H1 (cell line): Measurements from ENCODE around the gene WSCD2. TPM values are rescaled to one million over a fixed set of nuclear protein-coding genes. Genes with fewer than 3 reads are reported as not detected.

Experiments
- CTCF ChIA-PET: fragments of 300-600 bp; sonication (Branson Sonifier 250); formaldehyde crosslinking; loops from one replicate; lab custom pipeline; 2021; ENCODE audit not compliant: partially characterized antibody; lab: Charles Lee
- POLR2A ChIA-PET: fragments of 300-600 bp; sonication (Branson Sonifier 250); formaldehyde crosslinking; loops from one replicate; lab custom pipeline; 2021; ENCODE audit warnings: inconsistent platforms; ENCODE audit not compliant: partially characterized antibody; lab: Charles Lee
- DNase-seq, 2 experiments: peaks; one replicate each; pipeline versions ENCODE4 v3.0.0 to v3.0.0-alpha.2; 2010 to 2022; ENCODE audit warnings: low spot score in 2 of 2, low read depth in 1 of 2, mixed read lengths in 1 of 2
- FAIRE-seq: peaks from 2 replicates; lab custom pipeline; 2011; peaks lifted over from hg19 to GRCh38; lab: Jason Lieb, UNC
- H2AFZ ChIP-seq: 2 replicates; pipeline ENCODE4 v1.8.1; 2012; ENCODE audit warnings: low read length, inconsistent platforms
- H2AK5ac ChIP-seq: 2 replicates; pipeline ENCODE4 v1.6.1; 2013; ENCODE audit warnings: low read depth, low read length
- H2BK120ac ChIP-seq: replicated peaks from 2 replicates; pipeline ENCODE3; 2013; ENCODE audit warnings: low read depth, low read length, inconsistent platforms
- H2BK12ac ChIP-seq: 2 replicates; pipeline ENCODE4 v1.6.1; 2013; ENCODE audit warnings: low read depth, low read length
- H2BK15ac ChIP-seq: 2 replicates; pipeline ENCODE4 v1.6.1; 2013; ENCODE audit warnings: low read length
- H2BK20ac ChIP-seq: 2 replicates; pipeline ENCODE4 v1.6.1; 2013; ENCODE audit warnings: low read length
- H2BK5ac ChIP-seq: 2 replicates; pipeline ENCODE4 v1.6.1; 2013; ENCODE audit warnings: low read depth, low read length
- H3K14ac ChIP-seq: 2 replicates; pipeline ENCODE4 v1.6.1; 2013; ENCODE audit warnings: inconsistent platforms; ENCODE audit not compliant: insufficient read length
- H3K18ac ChIP-seq: 2 replicates; pipeline ENCODE4 v1.6.1; 2013; ENCODE audit warnings: low read length; ENCODE audit errors: extremely low read depth
- H3K23ac ChIP-seq: 2 replicates; pipeline ENCODE4 v1.6.1; 2013; ENCODE audit warnings: inconsistent platforms; ENCODE audit not compliant: insufficient read length
- H3K23me2 ChIP-seq: 2 replicates; pipeline ENCODE4 v1.6.1; 2013; ENCODE audit warnings: low read depth, low read length
- H3K27ac ChIP-seq: 2 replicates; pipeline ENCODE4 v1.6.1; 2011; ENCODE audit warnings: low read depth, low read length, inconsistent platforms
- H3K27me3 ChIP-seq, 4 experiments: replicated peaks in 1 of 4; 1 replicate in 1 of 4; 2 replicates in 3 of 4; pipeline versions ENCODE4 v1.6.1 to v1.8.1; 2011 to 2013; ENCODE audit warnings: low read length in 3 of 4, mild to moderate bottlenecking in 3 of 4, inconsistent platforms in 2 of 4, mixed read lengths in 2 of 4, moderate library complexity in 1 of 4; ENCODE audit not compliant: control insufficient read depth in 3 of 4, insufficient read depth in 3 of 4; ENCODE audit errors: extremely low read depth in 1 of 4
- H3K36me3 ChIP-seq, 4 experiments: 2 replicates each; pipeline versions ENCODE4 v1.6.1 to v1.8.1; 2011 to 2013; ENCODE audit warnings: mild to moderate bottlenecking in 4 of 4, low read length in 3 of 4, moderate library complexity in 2 of 4, control low read depth in 1 of 4, inconsistent platforms in 1 of 4; ENCODE audit not compliant: insufficient read depth in 4 of 4, control insufficient read depth in 2 of 4
- H3K4ac ChIP-seq: replicated peaks from 2 replicates; pipeline ENCODE3; 2013; ENCODE audit warnings: low read length, low read depth, mixed read lengths, inconsistent platforms; ENCODE audit not compliant: insufficient read length
- H3K4me1 ChIP-seq, 4 experiments: replicated peaks in 1 of 4; 1 replicate in 1 of 4; 2 replicates in 3 of 4; pipeline versions ENCODE4 v1.6.1 to v1.8.1; 2011 to 2013; ENCODE audit warnings: low read length in 3 of 4, inconsistent platforms in 2 of 4, mixed read lengths in 1 of 4; ENCODE audit not compliant: insufficient read depth in 4 of 4, control insufficient read depth in 3 of 4
- H3K4me2 ChIP-seq, 2 experiments: 2 replicates each; pipeline versions ENCODE4 v1.6.1 to v1.8.1; 2011 to 2013; ENCODE audit warnings: low read depth in 2 of 2, low read length in 2 of 2, control low read depth in 1 of 2, inconsistent platforms in 1 of 2, mild to moderate bottlenecking in 1 of 2; ENCODE audit not compliant: insufficient read depth in 1 of 2
- H3K4me3 ChIP-seq, 4 experiments: fragments of 200-600, 300-600 bp in 1 of 4; sonication (generic), shearing (Covaris generic), sonication (Bioruptor Twin) in 1 of 4; 2 replicates each; pipeline versions ENCODE4 v1.5.1 to v1.8.1; 2011 to 2016; ENCODE audit warnings: low read length in 4 of 4, low read depth in 3 of 4, control low read depth in 2 of 4, inconsistent platforms in 2 of 4, mild to moderate bottlenecking in 2 of 4, mixed read lengths in 1 of 4, moderate library complexity in 1 of 4; ENCODE audit not compliant: insufficient read depth in 2 of 4; ENCODE audit errors: extremely low read depth in 1 of 4
- H3K56ac ChIP-seq: replicated peaks from 2 replicates; pipeline ENCODE3; 2013; ENCODE audit warnings: low read depth, mild to moderate bottlenecking, mixed read lengths, low read length, inconsistent platforms; ENCODE audit not compliant: insufficient read length
- H3K79me1 ChIP-seq: 2 replicates; pipeline ENCODE4 v1.6.1; 2013; ENCODE audit warnings: low read depth, low read length, control low read depth
- H3K79me2 ChIP-seq, 2 experiments: 2 replicates each; pipeline versions ENCODE4 v1.6.1 to v1.8.1; 2012 to 2013; ENCODE audit warnings: low read length in 2 of 2, mild to moderate bottlenecking in 2 of 2, inconsistent platforms in 1 of 2; ENCODE audit not compliant: insufficient read depth in 2 of 2, control insufficient read depth in 1 of 2
- H3K9ac ChIP-seq, 4 experiments: replicated peaks in 1 of 4; 1 replicate in 1 of 4; 2 replicates in 3 of 4; pipeline versions ENCODE4 v1.6.1 to v1.8.1; 2011 to 2013; ENCODE audit warnings: low read depth in 3 of 4, low read length in 3 of 4, control low read depth in 2 of 4, mild to moderate bottlenecking in 2 of 4, moderate library complexity in 2 of 4, inconsistent platforms in 1 of 4; ENCODE audit errors: extremely low read depth in 1 of 4
- H3K9me3 ChIP-seq, 2 experiments: 2 replicates each; pipeline versions ENCODE4 v1.6.1 to v1.8.1; 2012 to 2013; ENCODE audit warnings: mild to moderate bottlenecking in 2 of 2, moderate library complexity in 2 of 2, control low read depth in 1 of 2, inconsistent platforms in 1 of 2, low read depth in 1 of 2, low read length in 1 of 2, mixed read lengths in 1 of 2; ENCODE audit not compliant: insufficient read depth in 2 of 2
- H4K20me1 ChIP-seq, 2 experiments: replicated peaks in 1 of 2; 2 replicates each; pipeline versions ENCODE3 to v1.8.1; 2011 to 2013; ENCODE audit warnings: inconsistent platforms in 2 of 2, low read length in 2 of 2, mild to moderate bottlenecking in 1 of 2; ENCODE audit not compliant: insufficient read depth in 2 of 2, control insufficient read depth in 1 of 2
- H4K5ac ChIP-seq: 2 replicates; pipeline ENCODE4 v1.6.1; 2013; ENCODE audit warnings: low read length, low read depth, mixed read lengths, inconsistent platforms; ENCODE audit not compliant: insufficient read length
- H4K8ac ChIP-seq: 2 replicates; pipeline ENCODE4 v1.8.0; 2013; ENCODE audit warnings: mild to moderate bottlenecking, moderate library complexity, low read length, inconsistent platforms; ENCODE audit not compliant: insufficient read depth; ENCODE audit errors: extremely low read depth
- H4K91ac ChIP-seq: replicated peaks from 2 replicates; pipeline ENCODE3; 2013; ENCODE audit warnings: low read length, mixed read lengths, inconsistent platforms; ENCODE audit not compliant: insufficient read length
- CBX5 ChIP-seq: fragments of 300-800, 300-1000 bp; sonication (generic); IDR thresholded peaks from 2 replicates; pipeline ENCODE4 v1.7.1; 2016; ENCODE audit warnings: antibody characterized with exemption, low read length, low read depth
- EZH2 ChIP-seq: fragments of 200-600 bp; sonication (generic); IDR thresholded peaks from 2 replicates; pipeline ENCODE4 v1.7.1; 2012; ENCODE audit warnings: low read depth, mild to moderate bottlenecking, moderate library complexity, low read length, inconsistent platforms; ENCODE audit not compliant: severe bottlenecking
- KDM5A ChIP-seq: fragments of 200-600 bp; IDR thresholded peaks from 2 replicates; pipeline ENCODE4 v1.7.1; 2012; ENCODE audit warnings: mild to moderate bottlenecking, low read length, inconsistent platforms, mixed read lengths
- NANOG ChIP-seq: IDR thresholded peaks from 2 replicates; pipeline ENCODE4 v1.6.1; 2011; ENCODE audit warnings: low read length, low read depth, mild to moderate bottlenecking, inconsistent platforms; ENCODE audit not compliant: insufficient read depth, poor library complexity, severe bottlenecking
- WGBS, 2 experiments: shearing (Covaris generic) in 1 of 2; methylation state at CpG; one replicate each; pipeline versions ENCODE4 v1.1.6 to v1.1.7; 2013 to 2015; ENCODE audit warnings: low lambda C conversion rate in 2 of 2, mixed read lengths in 2 of 2, inconsistent platforms in 1 of 2, low coverage in 1 of 2, missing lambda C conversion rate in 1 of 2; ENCODE audit not compliant: insufficient replicate concordance in 2 of 2, insufficient coverage in 1 of 2, insufficient read length in 1 of 2; ENCODE audit errors: extremely low coverage in 1 of 2, missing lambda C conversion rate in 1 of 2; 5-methylcytosine and 5-hydroxymethylcytosine counted together
- long read RNA-seq, 2 experiments: library from RNA in 1 of 2; library from capped mRNA in 1 of 2; stranded (forward); transcript quantifications; one replicate each; pipeline ENCODE4 v2.0.0, GENCODE V29; 2021; ENCODE audit warnings: inconsistent platforms in 1 of 2
- polyA minus RNA-seq, 3 experiments: library from RNA; depleted of rRNA, polyadenylated mRNA; stranded (reverse); fragments of >200 nt; gene quantifications; 1 replicate in 2 of 3; 2 replicates in 1 of 3; pipeline ENCODE4 v1.2.3, GENCODE V29; 2011
- polyA plus RNA-seq, 7 experiments: library from polyadenylated mRNA; depleted of rRNA in 3 of 7; stranded (reverse) in 5 of 7; unstranded in 2 of 7; fragments of >200 nt in 5 of 7; fragments of 200-250 nt in 2 of 7; gene quantifications; 1 replicate in 5 of 7; 2 replicates in 1 of 7; 4 replicates in 1 of 7; pipeline versions ENCODE4 v1.2.1 to v1.2.3, GENCODE V29; 2011 to 2013; ENCODE audit warnings: missing spikeins in 2 of 7, mixed read lengths in 2 of 7
- total RNA-seq: library from RNA; stranded (reverse); fragmentation: NEBNext Ultra II Directional; extraction: Animal tissue kit (Norgen Biotek cat#: 25700); gene quantifications from 2 replicates; pipeline ENCODE4 v1.2.1, GENCODE V29; 2021
- TF ChIP-seq, protein P1 (sequence below), 3 experiments: IDR thresholded peaks; 1 replicate in 2 of 3; 2 replicates in 1 of 3; pipeline versions ENCODE4 v1.5.1 to v1.6.1; 2011; ENCODE audit warnings: low read length in 3 of 3, mild to moderate bottlenecking in 3 of 3, inconsistent platforms in 2 of 3, low read depth in 1 of 3, moderate library complexity in 1 of 3; ENCODE audit not compliant: insufficient read depth in 1 of 3; ENCODE audit errors: control extremely low read depth in 1 of 3

Gene WSCD2
- total RNA-seq (1.7 and 2.2 TPM in 2 replicates), polyA plus RNA-seq (2011; rRNA removed) (0.99 and 1.3 TPM in 2 replicates), polyA minus RNA-seq (2011; rRNA and poly(A)+ RNA removed) (1.7 and 5.8 TPM in 2 replicates)
- 1.00 TPM for polyA plus RNA-seq (2011; cell fraction: cytosol; rRNA removed)
- 2.6 TPM for polyA plus RNA-seq (2011; cell fraction: nucleus; rRNA removed)
- 1.1 to 2.5 TPM (median 1.3 TPM) in 4 replicates for polyA plus RNA-seq (2012, experiment 1 of 2)
- 1.1 TPM for polyA plus RNA-seq (2012, experiment 2 of 2)
- polyA plus RNA-seq (2013, experiment 1 of 2): 0.73 TPM
- polyA plus RNA-seq (2013, experiment 2 of 2): 0.70 TPM
- 1.9 TPM for polyA minus RNA-seq (2011; cell fraction: cytosol; rRNA and poly(A)+ RNA removed)
- polyA minus RNA-seq (2011; cell fraction: nucleus; rRNA and poly(A)+ RNA removed): 4.1 TPM
- long read RNA-seq, experiment 1, partial matches to known transcripts: 0 of 1 reads
- long read RNA-seq, experiment 1, other reads (novel, unspliced or antisense): 1 of 1 reads
- long read RNA-seq, experiment 2, partial matches to known transcripts: 0 of 1 reads
- long read RNA-seq, experiment 2, other reads (novel, unspliced or antisense): 1 of 1 reads

DNA sequence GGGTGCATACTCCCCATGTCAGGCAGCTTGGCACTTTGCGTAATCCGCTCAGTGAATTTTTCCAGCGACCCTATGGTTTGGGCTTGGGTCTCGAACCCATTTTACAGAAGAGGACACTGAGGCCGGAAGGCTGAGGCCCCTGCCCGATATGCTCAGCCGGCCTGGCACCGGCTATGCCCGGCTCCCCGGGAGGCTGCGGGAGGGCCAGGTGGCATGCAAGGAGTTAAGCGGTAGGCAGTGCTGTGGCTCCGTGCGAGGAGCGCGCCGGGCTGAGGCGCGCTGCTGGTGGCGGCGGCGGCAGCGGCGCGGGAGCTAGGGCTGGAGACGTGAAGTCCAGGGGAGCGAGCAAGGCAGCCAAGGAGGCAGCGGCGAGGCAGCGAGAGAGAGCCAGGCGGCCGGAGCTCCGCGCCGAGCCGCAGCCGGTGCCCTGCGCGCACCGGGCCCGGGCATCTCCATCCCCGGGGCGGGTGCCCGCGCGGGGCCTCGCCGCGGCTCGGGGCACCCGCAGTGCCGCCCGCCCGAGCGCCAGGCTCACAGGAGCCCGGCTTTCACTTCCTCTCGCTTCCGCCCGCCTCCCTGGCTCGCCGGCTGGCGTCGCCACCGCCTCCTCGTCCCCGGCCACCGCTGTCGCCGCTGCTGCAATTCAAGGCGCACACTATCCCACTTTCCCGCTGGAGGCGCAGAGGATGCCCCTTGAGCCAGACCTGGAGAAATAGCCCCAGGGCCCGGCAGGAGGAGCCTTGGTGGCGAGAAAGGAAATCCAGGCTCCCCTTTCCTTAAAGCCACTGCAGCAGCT lies at the start of gene WSCD2:
Gene WSCD2, plus strand, starts transcription at position 272 of the 796 bp plus-strand sequence. CDS start 66,545 bp downstream, outside the sequence.
- ChIA-PET CTCF (interaction anchor here (0.7 to 4.2 kb wide), 31 partner anchors 8 to 366 kb away, joined by 3 to 64 read pairs (median 5); no protein-coding TSS in a partner anchor), POLR2A (interaction anchor here (1.0 to 1.2 kb wide), 3 partner anchors 8 to 12 kb away, joined by 3 to 4 read pairs (median 3); no protein-coding TSS in a partner anchor)
- H3K79me1 ChIP-seq: peaks cover 8% of the 10 kb centered on the region; the same call in 1 of the 2 replicates
- peak within 1 kb of the TSS; percentile 25 for H4K91ac ChIP-seq
- no peak within 1 kb of the TSS for H2AK5ac ChIP-seq
- H3K23ac ChIP-seq: no peak within 1 kb of the TSS
- no peaks in the 10 kb centered on the region for H3K36me3 ChIP-seq
- H3K4ac ChIP-seq: no peak within 1 kb of the TSS
- no peak within 1 kb of the TSS; the same call in 1 of the 2 replicates for H4K8ac ChIP-seq
- H2BK12ac ChIP-seq: 0 out of 2 replicates have a peak within 1 kb of the TSS, but pooled peaks have one; percentile 50
- FAIRE-seq (no peak), DNase-seq (peak; percentile 67 to 85)
- H3K23me2 ChIP-seq: peaks cover 10% of the 10 kb centered on the region; the same call in 1 of the 2 replicates
- no peak within 1 kb of the TSS for H2BK120ac ChIP-seq
- no peak within 1 kb of the TSS for H2BK20ac ChIP-seq
- WGBS, 2 experiments: 9% methylated on average over 43 of the region's 74 CpGs; no CpG with 5 or more reads in 1 of the 2 experiments
- H3K14ac ChIP-seq: no peak within 1 kb of the TSS
- peaks cover 0 to 3% of the 10 kb centered on the region in 2 experiments for H4K20me1 ChIP-seq
- H2BK15ac ChIP-seq: peak within 1 kb of the TSS; percentile 88; the same call in 1 of the 2 replicates
- no peak within 1 kb of the TSS for H3K56ac ChIP-seq
- peaks cover 0 to 14% (median 6%) of the 10 kb centered on the region in 4 experiments; a peak in 3 of 7 replicates for H3K27me3 ChIP-seq
- H2BK5ac ChIP-seq: no peak within 1 kb of the TSS
- H3K18ac ChIP-seq: no peak within 1 kb of the TSS; the same call in 1 of the 2 replicates
- H3K4me3 ChIP-seq: peak within 1 kb of the TSS; percentile 50 to 73 (median 66)
- H4K5ac ChIP-seq: no peak within 1 kb of the TSS
- no peak within 1 kb of the TSS for H3K27ac ChIP-seq
- peaks cover 0 to 19% (median 2%) of the 10 kb centered on the region in 4 experiments; a peak in 4 of 7 replicates for H3K4me1 ChIP-seq
- H2AFZ ChIP-seq: peak within 1 kb of the TSS; percentile 78
- H3K4me2 ChIP-seq: peak within 1 kb of the TSS; percentile 93 to 94
- no peaks in the 10 kb centered on the region for H3K79me2 ChIP-seq
- no peaks in the 10 kb centered on the region for H3K9me3 ChIP-seq
- 0 out of 7 replicates have a peak within 1 kb of the TSS, but pooled peaks of 1 of the 4 experiments have one; percentile 9 for H3K9ac ChIP-seq
- TF ChIP-seq KDM5A (no peak), EZH2 (no peak), NANOG (no peak), CBX5 (no peak)
- TF ChIP-seq, protein P1, sequence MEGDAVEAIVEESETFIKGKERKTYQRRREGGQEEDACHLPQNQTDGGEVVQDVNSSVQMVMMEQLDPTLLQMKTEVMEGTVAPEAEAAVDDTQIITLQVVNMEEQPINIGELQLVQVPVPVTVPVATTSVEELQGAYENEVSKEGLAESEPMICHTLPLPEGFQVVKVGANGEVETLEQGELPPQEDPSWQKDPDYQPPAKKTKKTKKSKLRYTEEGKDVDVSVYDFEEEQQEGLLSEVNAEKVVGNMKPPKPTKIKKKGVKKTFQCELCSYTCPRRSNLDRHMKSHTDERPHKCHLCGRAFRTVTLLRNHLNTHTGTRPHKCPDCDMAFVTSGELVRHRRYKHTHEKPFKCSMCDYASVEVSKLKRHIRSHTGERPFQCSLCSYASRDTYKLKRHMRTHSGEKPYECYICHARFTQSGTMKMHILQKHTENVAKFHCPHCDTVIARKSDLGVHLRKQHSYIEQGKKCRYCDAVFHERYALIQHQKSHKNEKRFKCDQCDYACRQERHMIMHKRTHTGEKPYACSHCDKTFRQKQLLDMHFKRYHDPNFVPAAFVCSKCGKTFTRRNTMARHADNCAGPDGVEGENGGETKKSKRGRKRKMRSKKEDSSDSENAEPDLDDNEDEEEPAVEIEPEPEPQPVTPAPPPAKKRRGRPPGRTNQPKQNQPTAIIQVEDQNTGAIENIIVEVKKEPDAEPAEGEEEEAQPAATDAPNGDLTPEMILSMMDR (IDR thresholded peaks at IDR 0.05; ENCODE audit: control extremely low read depth in 1 of 3, insufficient read depth in 1 of 3, low read depth in 1 of 3, low read length in 3 of 3): peak; percentile 69 to 96 (median 69)
